SH-SY5Y (cell line): ENCODE measurements around the gene SPATA2L.

Experiments
- GATA2 ChIP-seq: IDR thresholded peaks from 2 replicates; pipeline ENCODE4 v1.6.1; 2011; ENCODE audit warnings: mild to moderate bottlenecking, low read depth, low read length
- GATA3 ChIP-seq: IDR thresholded peaks from 2 replicates; pipeline ENCODE4 v1.6.1; 2011; ENCODE audit warnings: low read depth, mild to moderate bottlenecking, low read length, moderate library complexity

DNA sequence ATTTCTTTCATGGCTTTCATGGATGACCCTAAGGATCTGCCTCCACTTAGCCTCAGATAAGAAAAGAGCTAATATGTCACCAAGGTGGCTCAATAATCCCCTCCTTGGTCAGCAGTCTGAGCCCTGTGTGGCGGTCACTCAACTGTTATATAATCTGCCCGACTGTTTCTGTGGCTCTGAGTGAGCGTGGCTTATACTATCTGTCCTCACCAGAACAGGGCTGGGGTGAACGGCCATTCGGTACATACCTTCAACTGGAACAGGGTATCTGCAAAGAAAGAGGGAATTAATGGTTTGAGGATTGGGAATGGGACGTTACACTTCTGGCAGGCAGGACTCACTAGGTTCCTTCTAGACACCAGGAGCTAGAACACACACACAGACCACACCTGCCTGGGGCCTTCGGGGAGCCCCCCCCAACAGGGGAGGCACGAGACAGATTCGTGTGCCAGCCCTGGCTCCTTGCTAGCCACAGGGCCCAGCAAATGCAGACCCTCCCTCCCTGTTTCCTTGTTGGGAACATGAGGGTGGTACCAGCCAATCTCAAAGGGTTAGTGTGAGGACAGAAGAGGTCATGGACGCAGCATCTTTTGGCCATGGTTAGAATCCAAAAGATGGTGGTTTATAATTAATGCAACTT, 47.7 kb downstream of the SPATA2L start:
- TF ChIP-seq GATA2, result no peak
- TF ChIP-seq GATA3, result no peak
